Measurements from ENCODE around the gene DPPA5. TPM values are rescaled to one million over a fixed set of nuclear protein-coding genes. Genes with fewer than 3 reads are reported as not detected.

The DPPA5 gene
- total RNA-seq, 3 donors from 2014 or later (not counting 1 experiment from before 2014, with no cell fraction given), result not detected

DNA sequence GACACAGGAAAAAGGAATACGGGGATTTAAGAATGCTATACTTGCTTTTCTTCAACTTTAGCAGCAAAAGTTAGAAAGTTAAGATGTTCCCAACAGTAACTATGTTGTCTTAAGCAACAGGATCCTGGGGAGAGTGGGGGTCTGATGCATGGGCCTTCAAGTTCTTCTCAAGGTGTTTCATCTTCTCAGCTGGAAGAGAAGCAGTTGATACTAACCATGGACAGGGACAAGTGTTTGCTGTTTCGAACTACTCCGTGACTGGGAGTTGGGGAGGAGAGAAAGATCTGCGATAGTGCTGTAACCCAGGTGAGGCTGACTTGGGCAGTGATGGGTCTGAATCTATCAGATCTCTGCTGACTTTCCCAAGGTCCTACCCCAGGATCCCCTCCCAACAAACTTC is 14.6 kb upstream of the DPPA5 start:
- no peak overlapping the region for H3K27ac Mint-ChIP-seq
- no peaks in the 10 kb centered on the region for H3K27me3 Mint-ChIP-seq (ENCODE audit: low read depth in 2 of 2)
- H3K27me3 ChIP-seq (ENCODE audit: control insufficient read depth, insufficient read depth, low read length), result no peaks in the 10 kb centered on the region
- H3K4me3 Mint-ChIP-seq, result no peak overlapping the region
- H3K4me1 ChIP-seq (ENCODE audit: control insufficient read depth, insufficient read depth, low read length), result no peaks in the 10 kb centered on the region
- no peaks in the 10 kb centered on the region for H3K36me3 Mint-ChIP-seq
- H3K27ac ChIP-seq (ENCODE audit: low read length), result no peak overlapping the region
- intact Hi-C loops (cut with micrococcal nuclease), result no loop called here
- H3K4me1 Mint-ChIP-seq, result no peaks in the 10 kb centered on the region
- TF ChIP-seq, protein P1, sequence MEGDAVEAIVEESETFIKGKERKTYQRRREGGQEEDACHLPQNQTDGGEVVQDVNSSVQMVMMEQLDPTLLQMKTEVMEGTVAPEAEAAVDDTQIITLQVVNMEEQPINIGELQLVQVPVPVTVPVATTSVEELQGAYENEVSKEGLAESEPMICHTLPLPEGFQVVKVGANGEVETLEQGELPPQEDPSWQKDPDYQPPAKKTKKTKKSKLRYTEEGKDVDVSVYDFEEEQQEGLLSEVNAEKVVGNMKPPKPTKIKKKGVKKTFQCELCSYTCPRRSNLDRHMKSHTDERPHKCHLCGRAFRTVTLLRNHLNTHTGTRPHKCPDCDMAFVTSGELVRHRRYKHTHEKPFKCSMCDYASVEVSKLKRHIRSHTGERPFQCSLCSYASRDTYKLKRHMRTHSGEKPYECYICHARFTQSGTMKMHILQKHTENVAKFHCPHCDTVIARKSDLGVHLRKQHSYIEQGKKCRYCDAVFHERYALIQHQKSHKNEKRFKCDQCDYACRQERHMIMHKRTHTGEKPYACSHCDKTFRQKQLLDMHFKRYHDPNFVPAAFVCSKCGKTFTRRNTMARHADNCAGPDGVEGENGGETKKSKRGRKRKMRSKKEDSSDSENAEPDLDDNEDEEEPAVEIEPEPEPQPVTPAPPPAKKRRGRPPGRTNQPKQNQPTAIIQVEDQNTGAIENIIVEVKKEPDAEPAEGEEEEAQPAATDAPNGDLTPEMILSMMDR (IDR thresholded peaks at IDR 0.05), result no peak
- no peak overlapping the region for H3K4me3 ChIP-seq (ENCODE audit: low read length)
- H3K9me3 Mint-ChIP-seq, result no peaks in the 10 kb centered on the region
- ATAC-seq (no peak), DNase-seq (no peak)
- H3K36me3 ChIP-seq (ENCODE audit: control insufficient read depth, insufficient read depth, low read length), result no peaks in the 10 kb centered on the region
- peaks cover 10% of the 10 kb centered on the region for H3K9me3 ChIP-seq (ENCODE audit: control insufficient read depth, insufficient read depth, low read length)
- WGBS (ENCODE audit: insufficient coverage), result 97% methylated on average over 3 of the region's 4 CpGs

DNA sequence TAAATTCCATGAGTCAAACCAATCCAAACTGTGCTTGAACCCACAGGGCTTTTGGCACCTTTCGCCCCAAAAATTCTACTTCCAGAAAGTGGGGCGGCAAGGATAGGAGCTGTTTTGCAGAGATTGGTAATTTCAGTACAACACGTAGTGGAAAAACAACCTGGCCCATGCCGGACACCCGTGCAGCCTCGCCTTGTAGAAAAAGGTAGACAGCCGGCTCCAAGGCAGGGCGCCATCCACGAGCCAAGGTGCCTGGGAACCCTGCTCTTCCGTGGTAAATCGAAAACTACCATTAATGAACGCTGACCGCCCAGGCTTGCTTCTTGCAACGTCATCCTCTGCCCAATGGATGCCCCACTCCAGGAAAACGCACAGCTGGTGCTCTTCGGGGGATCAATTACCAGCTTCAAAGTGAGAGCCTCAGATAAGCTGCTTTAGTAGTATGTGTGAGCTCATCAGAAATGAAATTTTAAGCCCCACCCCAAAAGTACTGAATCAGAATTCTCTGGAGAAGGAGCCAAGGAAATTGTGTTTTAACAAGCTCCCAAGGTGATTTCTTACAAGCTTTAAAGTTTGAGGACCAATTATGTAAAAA is 13.8 kb upstream of the DPPA5 start:
- no peaks in the 10 kb centered on the region for H3K4me1 Mint-ChIP-seq
- Histone ChIP-seq H3K27me3 (ENCODE audit: control insufficient read depth, insufficient read depth, low read length) (no peaks in the 10 kb centered on the region), H3K4me1 (ENCODE audit: control insufficient read depth, insufficient read depth, low read length) (no peaks in the 10 kb centered on the region), H3K4me3 (ENCODE audit: low read length) (no peak overlapping the region), H3K9me3 (ENCODE audit: control insufficient read depth, insufficient read depth, low read length) (peaks cover 10% of the 10 kb centered on the region), H3K27ac (ENCODE audit: low read length) (no peak overlapping the region), H3K36me3 (ENCODE audit: control insufficient read depth, insufficient read depth, low read length) (no peaks in the 10 kb centered on the region)
- no peak for DNase-seq
- H3K4me3 Mint-ChIP-seq, result no peak overlapping the region
- WGBS (ENCODE audit: insufficient coverage), result 84% methylated on average over 16 of the region's 16 CpGs
- H3K27me3 Mint-ChIP-seq (ENCODE audit: low read depth in 2 of 2), result no peaks in the 10 kb centered on the region
- H3K27ac Mint-ChIP-seq, result no peak overlapping the region
- TF ChIP-seq, protein P1 (IDR thresholded peaks at IDR 0.05), result no peak
- H3K36me3 Mint-ChIP-seq, result no peaks in the 10 kb centered on the region
- no peaks in the 10 kb centered on the region for H3K9me3 Mint-ChIP-seq
- ATAC-seq, result no peak
- intact Hi-C loops (cut with micrococcal nuclease), result no loop called here

DNA sequence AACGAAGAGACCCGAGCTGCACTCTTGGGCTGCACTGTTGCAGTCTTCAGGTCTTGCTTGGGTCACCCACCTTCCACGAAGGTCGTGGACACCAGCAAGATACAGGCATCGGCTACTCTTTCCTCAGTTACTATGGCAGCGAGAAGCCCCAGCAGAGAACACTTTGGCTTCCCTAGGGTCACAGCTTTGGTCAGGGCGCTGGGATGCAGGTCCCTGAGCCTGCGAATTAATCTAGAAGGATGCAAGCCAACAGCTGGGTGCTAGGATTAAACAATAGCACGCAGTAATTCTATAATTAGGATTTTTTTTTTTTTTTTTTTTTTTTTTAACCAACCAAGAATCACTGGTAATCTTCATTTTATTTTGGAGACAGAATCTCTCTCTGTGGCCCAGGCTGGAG is 10.5 kb upstream of the DPPA5 start:
- no peak overlapping the region for H3K4me3 Mint-ChIP-seq
- H3K27ac Mint-ChIP-seq, result no peak overlapping the region
- DNase-seq, result no peak
- no peaks in the 10 kb centered on the region for H3K9me3 Mint-ChIP-seq
- no peaks in the 10 kb centered on the region for H3K9me3 ChIP-seq (ENCODE audit: control insufficient read depth, insufficient read depth, low read length)
- H3K27me3 ChIP-seq (ENCODE audit: control insufficient read depth, insufficient read depth, low read length), result no peaks in the 10 kb centered on the region
- H3K27ac ChIP-seq (ENCODE audit: low read length), result no peak overlapping the region
- intact Hi-C loops (cut with micrococcal nuclease), result no loop called here
- H3K36me3 Mint-ChIP-seq, result no peaks in the 10 kb centered on the region
- no peaks in the 10 kb centered on the region for H3K4me1 ChIP-seq (ENCODE audit: control insufficient read depth, insufficient read depth, low read length)
- no peaks in the 10 kb centered on the region for H3K27me3 Mint-ChIP-seq (ENCODE audit: low read depth in 2 of 2)
- WGBS (ENCODE audit: insufficient coverage), result 89% methylated on average over 8 of the region's 9 CpGs
- TF ChIP-seq, protein P1 (IDR thresholded peaks at IDR 0.05), result no peak
- no peak for ATAC-seq
- no peak overlapping the region for H3K4me3 ChIP-seq (ENCODE audit: low read length)
- H3K36me3 ChIP-seq (ENCODE audit: control insufficient read depth, insufficient read depth, low read length), result no peaks in the 10 kb centered on the region
- H3K4me1 Mint-ChIP-seq, result no peaks in the 10 kb centered on the region

DNA sequence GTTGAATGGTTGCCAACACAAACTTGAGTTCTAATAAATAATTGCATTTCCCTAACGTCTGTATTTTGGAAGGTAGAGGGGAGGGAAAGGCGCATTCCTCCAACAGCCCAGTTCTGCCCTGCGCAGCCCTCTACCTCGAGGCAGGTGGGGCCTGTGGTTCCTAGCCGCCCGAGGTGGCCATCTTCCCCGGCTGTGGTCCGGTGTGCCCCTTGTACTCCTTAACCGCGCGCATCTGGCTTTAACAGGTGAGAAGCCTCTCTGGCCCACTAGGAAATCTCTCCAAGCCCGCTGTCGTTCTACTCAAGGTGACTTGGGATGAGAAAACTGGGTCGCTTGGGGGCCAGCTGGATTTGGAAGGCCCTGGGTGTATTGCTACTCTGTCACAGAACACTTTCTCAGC is 10.0 kb upstream of the DPPA5 start:
- Histone ChIP-seq H3K4me1 (ENCODE audit: control insufficient read depth, insufficient read depth, low read length) (no peaks in the 10 kb centered on the region), H3K36me3 (ENCODE audit: control insufficient read depth, insufficient read depth, low read length) (no peaks in the 10 kb centered on the region), H3K27me3 (ENCODE audit: control insufficient read depth, insufficient read depth, low read length) (no peaks in the 10 kb centered on the region), H3K4me3 (ENCODE audit: low read length) (no peak overlapping the region), H3K9me3 (ENCODE audit: control insufficient read depth, insufficient read depth, low read length) (no peaks in the 10 kb centered on the region), H3K27ac (ENCODE audit: low read length) (no peak overlapping the region)
- Mint-ChIP-seq H3K27ac (no peak overlapping the region), H3K4me1 (no peaks in the 10 kb centered on the region), H3K9me3 (no peaks in the 10 kb centered on the region), H3K27me3 (ENCODE audit: low read depth in 2 of 2) (no peaks in the 10 kb centered on the region), H3K36me3 (no peaks in the 10 kb centered on the region), H3K4me3 (no peak overlapping the region)
- 96% methylated on average over 14 of the region's 14 CpGs for WGBS (ENCODE audit: insufficient coverage)
- TF ChIP-seq, protein P1 (IDR thresholded peaks at IDR 0.05), result no peak
- no peak for DNase-seq
- ATAC-seq, result no peak
- intact Hi-C loops (cut with micrococcal nuclease), result no loop called here

Data from natural killer cell (primary cell).